Loucy (cell line): ENCODE results near the gene ADRM1.
A peak's percentile ranks its signal among the peaks of the same experiment; 100 is the strongest.

Experiments
- H2AFZ ChIP-seq: fragments of 200-600 bp; sonication (generic); 2 replicates; pipeline ENCODE4 v1.6.0; 2016; ENCODE audit warnings: antibody characterized with exemption, mild to moderate bottlenecking, low read length, moderate library complexity
- H3F3A ChIP-seq: fragments of 200-600 bp; 2 replicates; pipeline ENCODE4 v1.6.0; 2016; ENCODE audit warnings: antibody characterized with exemption, low read depth, mild to moderate bottlenecking
- H3K27me3 ChIP-seq: fragments of 200-600 bp; sonication (generic); 2 replicates; pipeline ENCODE4 v1.6.1; 2014; ENCODE audit warnings: low read length, mild to moderate bottlenecking; ENCODE audit not compliant: insufficient read depth, poor library complexity, severe bottlenecking
- H3K36me3 ChIP-seq: fragments of 200-600 bp; sonication (generic); 2 replicates; pipeline ENCODE4 v1.6.1; 2016; ENCODE audit warnings: low read length; ENCODE audit not compliant: insufficient read depth
- H3K4me1 ChIP-seq: fragments of 200-600 bp; sonication (generic); 2 replicates; pipeline ENCODE4 v1.5.1; 2014; ENCODE audit warnings: low read length, mild to moderate bottlenecking; ENCODE audit not compliant: insufficient read depth, poor library complexity, severe bottlenecking
- H3K4me2 ChIP-seq: fragments of 200-600 bp; sonication (generic); 2 replicates; pipeline ENCODE4 v1.6.0; 2014; ENCODE audit warnings: antibody characterized with exemption, low read length, low read depth, mild to moderate bottlenecking; ENCODE audit not compliant: poor library complexity, severe bottlenecking
- H3K4me3 ChIP-seq: fragments of 200-600 bp; sonication (generic); 2 replicates; pipeline ENCODE4 v1.5.1; 2014; ENCODE audit warnings: low read length, mild to moderate bottlenecking, mixed read lengths; ENCODE audit not compliant: poor library complexity, severe bottlenecking
- H3K79me2 ChIP-seq: fragments of 200-600 bp; sonication (generic); 2 replicates; pipeline ENCODE4 v1.6.1; 2014; ENCODE audit warnings: low read length; ENCODE audit not compliant: insufficient read depth
- H3K9ac ChIP-seq: fragments of 200-600 bp; sonication (generic); 2 replicates; pipeline ENCODE4 v1.6.0; 2014; ENCODE audit warnings: mild to moderate bottlenecking, low read depth, low read length, moderate library complexity; ENCODE audit not compliant: poor library complexity, severe bottlenecking
- H3K9me2 ChIP-seq: fragments of 200-600 bp; sonication (generic); replicated peaks from 2 replicates; pipeline ENCODE4 v1.6.1; 2016; ENCODE audit warnings: low read depth, low read length, mixed read lengths
- H3K9me3 ChIP-seq: fragments of 200-600 bp; sonication (generic); 2 replicates; pipeline ENCODE4 v1.6.1; 2014; ENCODE audit warnings: mild to moderate bottlenecking, antibody characterized with exemption, low read length, low read depth; ENCODE audit not compliant: insufficient read depth
- H4K20me1 ChIP-seq: fragments of 200-600 bp; sonication (generic); 2 replicates; pipeline ENCODE4 v1.6.0; 2014; ENCODE audit warnings: antibody characterized with exemption, low read length, mild to moderate bottlenecking; ENCODE audit not compliant: insufficient read depth, poor library complexity, severe bottlenecking
- EZH2phosphoT487 ChIP-seq: fragments of 200-600 bp; IDR thresholded peaks from 2 replicates; pipeline ENCODE4 v1.6.1; 2018; ENCODE audit warnings: antibody characterized with exemption, mild to moderate bottlenecking, moderate library complexity, borderline replicate concordance
- TF ChIP-seq, protein P1 (sequence below): fragments of 200-600 bp; sonication (generic); conservative IDR thresholded peaks from 2 replicates; pipeline ENCODE4 v1.5.1; 2014; ENCODE audit warnings: mild to moderate bottlenecking, antibody characterized with exemption, low read length

The ADRM1 gene

GRCh38 chr20:62337558-62338293 lies 34.9 kb downstream of the ADRM1 start:
- H3K4me2 ChIP-seq = peak overlapping the region; percentile 34
- H3K36me3 ChIP-seq = no peaks in the 10 kb centered on the region
- TF ChIP-seq, protein P1, sequence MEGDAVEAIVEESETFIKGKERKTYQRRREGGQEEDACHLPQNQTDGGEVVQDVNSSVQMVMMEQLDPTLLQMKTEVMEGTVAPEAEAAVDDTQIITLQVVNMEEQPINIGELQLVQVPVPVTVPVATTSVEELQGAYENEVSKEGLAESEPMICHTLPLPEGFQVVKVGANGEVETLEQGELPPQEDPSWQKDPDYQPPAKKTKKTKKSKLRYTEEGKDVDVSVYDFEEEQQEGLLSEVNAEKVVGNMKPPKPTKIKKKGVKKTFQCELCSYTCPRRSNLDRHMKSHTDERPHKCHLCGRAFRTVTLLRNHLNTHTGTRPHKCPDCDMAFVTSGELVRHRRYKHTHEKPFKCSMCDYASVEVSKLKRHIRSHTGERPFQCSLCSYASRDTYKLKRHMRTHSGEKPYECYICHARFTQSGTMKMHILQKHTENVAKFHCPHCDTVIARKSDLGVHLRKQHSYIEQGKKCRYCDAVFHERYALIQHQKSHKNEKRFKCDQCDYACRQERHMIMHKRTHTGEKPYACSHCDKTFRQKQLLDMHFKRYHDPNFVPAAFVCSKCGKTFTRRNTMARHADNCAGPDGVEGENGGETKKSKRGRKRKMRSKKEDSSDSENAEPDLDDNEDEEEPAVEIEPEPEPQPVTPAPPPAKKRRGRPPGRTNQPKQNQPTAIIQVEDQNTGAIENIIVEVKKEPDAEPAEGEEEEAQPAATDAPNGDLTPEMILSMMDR = no peak
- TF ChIP-seq EZH2phosphoT487 = no peak
- no peaks in the 10 kb centered on the region for H3K79me2 ChIP-seq
- H4K20me1 ChIP-seq = no peaks in the 10 kb centered on the region
- H3K4me1 ChIP-seq = peaks cover 4% of the 10 kb centered on the region
- H3K27me3 ChIP-seq = no peaks in the 10 kb centered on the region
- H3K9ac ChIP-seq = no peak overlapping the region
- no peak overlapping the region; the same call in 1 of the 2 replicates for H2AFZ ChIP-seq
- H3K9me3 ChIP-seq = no peaks in the 10 kb centered on the region
- H3F3A ChIP-seq = no peaks in the 10 kb centered on the region
- no peaks in the 10 kb centered on the region for H3K9me2 ChIP-seq
- no peak overlapping the region for H3K4me3 ChIP-seq

DNA sequence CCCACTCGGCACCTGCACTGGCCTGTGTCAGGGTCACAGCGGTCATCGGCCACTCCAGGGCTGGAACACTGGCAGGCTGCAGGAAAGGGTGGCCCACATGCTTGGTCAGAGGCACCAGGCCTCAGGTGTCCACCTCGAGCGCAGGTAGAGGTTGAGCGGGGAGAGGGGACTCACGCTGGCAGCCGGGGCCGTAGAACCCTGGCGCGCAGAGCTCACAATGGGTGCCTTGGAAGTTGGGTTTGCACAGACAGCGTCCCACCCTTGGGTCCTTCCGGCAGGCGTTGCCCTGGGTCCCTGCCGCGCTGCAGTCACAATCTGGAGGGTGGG lies 35.5 kb downstream of the ADRM1 start:
- H3K79me2 ChIP-seq = no peaks in the 10 kb centered on the region
- peaks cover 4% of the 10 kb centered on the region for H3K4me1 ChIP-seq
- no peaks in the 10 kb centered on the region for H3K9me3 ChIP-seq
- H4K20me1 ChIP-seq = no peaks in the 10 kb centered on the region
- H2AFZ ChIP-seq = no peak overlapping the region
- no peaks in the 10 kb centered on the region for H3F3A ChIP-seq
- H3K4me3 ChIP-seq = no peak overlapping the region
- no peak overlapping the region for H3K4me2 ChIP-seq
- TF ChIP-seq EZH2phosphoT487 = no peak
- TF ChIP-seq, protein P1 = no peak
- no peaks in the 10 kb centered on the region for H3K9me2 ChIP-seq
- no peaks in the 10 kb centered on the region for H3K36me3 ChIP-seq
- H3K9ac ChIP-seq = no peak overlapping the region
- H3K27me3 ChIP-seq = no peaks in the 10 kb centered on the region

DNA sequence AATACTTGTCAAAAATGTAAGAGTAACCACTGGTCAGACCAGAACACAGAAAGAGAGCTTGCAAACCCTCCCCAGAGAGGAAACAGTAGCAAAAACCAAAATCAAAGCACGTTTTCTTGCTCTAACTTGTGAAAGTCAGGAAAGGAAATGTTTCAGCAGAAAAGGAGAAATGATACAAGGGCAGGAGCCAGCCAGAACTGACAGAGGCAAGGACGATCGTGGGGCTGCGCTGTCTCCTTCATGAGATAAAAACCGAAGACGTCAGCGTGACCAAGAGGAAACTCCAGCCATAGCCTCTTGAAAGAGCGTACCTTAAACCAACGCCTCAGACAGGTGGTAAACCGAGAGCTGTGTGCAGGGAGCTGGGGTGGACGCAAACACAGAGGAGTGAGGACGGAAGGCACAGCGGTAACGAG lies 36.9 kb downstream of the ADRM1 start:
- Histone ChIP-seq H3K4me3 (no peak overlapping the region), H3K36me3 (no peaks in the 10 kb centered on the region), H2AFZ (no peak overlapping the region)

More for the DNA sequence above, 36.9 kb downstream of the ADRM1 start:
- Histone ChIP-seq H3F3A (no peaks in the 10 kb centered on the region), H3K4me2 (no peak overlapping the region), H3K9ac (no peak overlapping the region), H4K20me1 (no peaks in the 10 kb centered on the region), H3K4me1 (peaks cover 4% of the 10 kb centered on the region), H3K79me2 (no peaks in the 10 kb centered on the region), H3K27me3 (no peaks in the 10 kb centered on the region), H3K9me3 (no peaks in the 10 kb centered on the region), H3K9me2 (no peaks in the 10 kb centered on the region)
- TF ChIP-seq, protein P1 = no peak
